Tibial artery (tissue), 4 donors: Measurements from ENCODE around the gene VSTM5.
"Not testable (repeated sequence)": the region's sequence is repeated elsewhere in the genome, so short reads cannot be mapped to it uniquely, and the experiment has no call there.

Source experiments
- DNase-seq, 2 donors: peaks; one replicate each; pipeline ENCODE4 v3.0.0-alpha.2; 2019
- H3K27ac ChIP-seq, 2 donors: fragments of 200-600 bp; sonication (generic) in 1 of 2; 1 replicate in 1 of 2; 2 replicates in 1 of 2; pipeline ENCODE4 v1.5.1; 2018 to 2019; ENCODE audit warnings: mild to moderate bottlenecking in 1 of 2
- H3K27me3 ChIP-seq, 2 donors: fragments of 200-600 bp; sonication (generic) in 1 of 2; one replicate each; pipeline versions ENCODE4 v1.5.1 to v1.6.0; 2016 to 2019
- H3K36me3 ChIP-seq, 3 donors: fragments of 200-600 bp; sonication (generic) in 2 of 3; one replicate each; pipeline ENCODE4 v1.5.1; 2016 to 2019; ENCODE audit warnings: mild to moderate bottlenecking in 2 of 3
- H3K4me1 ChIP-seq, 4 donors: fragments of 200-600 bp; sonication (generic) in 2 of 4; 1 replicate in 3 of 4; 2 replicates in 1 of 4; pipeline ENCODE4 v1.5.1; 2016 to 2019
- H3K4me3 ChIP-seq, 2 donors: fragments of 200-600 bp; sonication (generic) in 1 of 2; 1 replicate in 1 of 2; 2 replicates in 1 of 2; pipeline ENCODE4 v1.5.1; 2018 to 2019; ENCODE audit warnings: mild to moderate bottlenecking in 2 of 2
- H3K9me3 ChIP-seq, 3 donors: fragments of 200-600 bp; sonication (generic) in 1 of 3; one replicate each; pipeline ENCODE4 v1.5.1; 2016 to 2019
- CTCF ChIP-seq, 2 experiments: fragments of 200-600 bp in 1 of 2; fragments of 450-650 bp in 1 of 2; IDR thresholded peaks; one replicate each; pipeline ENCODE4 v1.5.1; 2017 to 2019; ENCODE audit warnings: antibody characterized with exemption in 2 of 2, mild to moderate bottlenecking in 1 of 2, moderate library complexity in 1 of 2
- intact Hi-C: fragments of 100-400 bp; cut with DNase I; formaldehyde crosslinking; loops from one replicate; pipeline ENCODE4 v1.15.0; 2023; ENCODE audit warnings: low total_unique reads

Gene VSTM5

GRCh38 chr11:93775289-93775688, 75.1 kb downstream of the VSTM5 start:
- H3K4me3 ChIP-seq = no peak overlapping the region
- no peak for TF ChIP-seq CTCF (IDR thresholded peaks at IDR 0.05)
- no peak overlapping the region for H3K27ac ChIP-seq
- intact Hi-C loops = no loop called here
- H3K27me3 ChIP-seq = no peaks in the 10 kb centered on the region
- H3K36me3 ChIP-seq = no peaks in the 10 kb centered on the region
- no peaks in the 10 kb centered on the region for H3K4me1 ChIP-seq
- DNase-seq = no peak
- H3K9me3 ChIP-seq = no peaks in the 10 kb centered on the region

GRCh38 chr11:93774560-93774959, 75.9 kb downstream of the VSTM5 start:
- H3K9me3 ChIP-seq, DNase-seq, H3K36me3 ChIP-seq, H3K27me3 ChIP-seq, H3K27ac ChIP-seq, H3K4me1 ChIP-seq, intact Hi-C loops, H3K4me3 ChIP-seq: not testable (repeated sequence)

GRCh38 chr11:93773601-93774200, 76.7 kb downstream of the VSTM5 start:
- Histone ChIP-seq H3K27ac (no peak overlapping the region), H3K36me3 (no peaks in the 10 kb centered on the region), H3K4me1 (no peaks in the 10 kb centered on the region), H3K4me3 (no peak overlapping the region), H3K27me3 (no peaks in the 10 kb centered on the region), H3K9me3 (no peaks in the 10 kb centered on the region)
- no peak for TF ChIP-seq CTCF (IDR thresholded peaks at IDR 0.05)
- DNase-seq = no peak
- intact Hi-C loops = no loop called here

- Histone ChIP-seq H3K9me3 (no peaks in the 10 kb centered on the region), H3K36me3 (no peaks in the 10 kb centered on the region), H3K4me3 (no peak overlapping the region), H3K27me3 (no peaks in the 10 kb centered on the region), H3K4me1 (no peaks in the 10 kb centered on the region), H3K27ac (no peak overlapping the region)
- no peak for TF ChIP-seq CTCF (IDR thresholded peaks at IDR 0.05)
- intact Hi-C loops = no loop called here
- DNase-seq = no peak
Observed at GRCh38 chr11:93773045-93773477, 77.4 kb downstream of the VSTM5 start.

- TF ChIP-seq CTCF (IDR thresholded peaks at IDR 0.05) = no peak
- H3K9me3 ChIP-seq = no peaks in the 10 kb centered on the region
- no peaks in the 10 kb centered on the region for H3K27me3 ChIP-seq
- H3K27ac ChIP-seq = no peak overlapping the region
- no peaks in the 10 kb centered on the region for H3K36me3 ChIP-seq
- intact Hi-C loops = no loop called here
- no peaks in the 10 kb centered on the region for H3K4me1 ChIP-seq
- no peak for DNase-seq
- H3K4me3 ChIP-seq = no peak overlapping the region
Observed at GRCh38 chr11:93772123-93772522, 78.3 kb downstream of the VSTM5 start.

- DNase-seq = no peak
- Histone ChIP-seq H3K9me3 (no peaks in the 10 kb centered on the region), H3K4me3 (no peak overlapping the region), H3K4me1 (no peaks in the 10 kb centered on the region), H3K27ac (no peak overlapping the region), H3K36me3 (peaks cover 0 to under 1% (median 0%) of the 10 kb centered on the region in 3 donors), H3K27me3 (no peaks in the 10 kb centered on the region)
- intact Hi-C loops = no loop called here
- TF ChIP-seq CTCF (IDR thresholded peaks at IDR 0.05) = no peak
Observed at GRCh38 chr11:93770160-93770559, 80.3 kb downstream of the VSTM5 start.
